Measurements from ENCODE around the gene MRPS22. TPM values are rescaled to one million over a fixed set of nuclear protein-coding genes. Genes with fewer than 3 reads are reported as not detected.

The MRPS22 gene
- polyA plus RNA-seq, 3 donors: 19.2 to 43.2 (median 39.0) TPM

GRCh38 chr3:139306078-139306477 is 37.7 kb upstream of the MRPS22 start:
- H3K27me3 ChIP-seq (ENCODE audit: control insufficient read depth in 2 of 2, insufficient read depth in 2 of 2, low read length in 2 of 2): no peaks in the 10 kb centered on the region
- no peak for TF ChIP-seq CTCF (IDR thresholded peaks at IDR 0.05)

GRCh38 chr3:139307072-139307491 is 36.7 kb upstream of the MRPS22 start:
- Histone ChIP-seq H2AFZ (ENCODE audit: insufficient read depth, low read depth, low read length, poor library complexity, severe bottlenecking) (no peak overlapping the region), H3K4me2 (replicated peaks; ENCODE audit: extremely low read depth, low read length, poor library complexity, severe bottlenecking) (no peak overlapping the region), H3K27ac (ENCODE audit: low read depth in 1 of 2, low read length in 2 of 2) (no peak overlapping the region), H3K9me3 (replicated peaks in 1 of 2; ENCODE audit: control insufficient read depth in 1 of 2, insufficient read depth in 1 of 2, low read length in 2 of 2) (no peaks in the 10 kb centered on the region), H3K79me2 (ENCODE audit: insufficient read depth, low read length) (no peaks in the 10 kb centered on the region), H3K4me1 (ENCODE audit: control insufficient read depth in 1 of 2, insufficient read depth in 2 of 2, low read length in 2 of 2) (no peaks in the 10 kb centered on the region), H4K20me1 (ENCODE audit: insufficient read depth, low read length) (no peaks in the 10 kb centered on the region), H3K36me3 (replicated peaks in 1 of 2; ENCODE audit: control insufficient read depth in 1 of 2, insufficient read depth in 2 of 2, low read length in 2 of 2) (no peaks in the 10 kb centered on the region), H3K4me3 (replicated peaks in 1 of 3; ENCODE audit: low read depth in 2 of 3, low read length in 3 of 3) (no peak overlapping the region), H3K9ac (ENCODE audit: insufficient read depth, low read length, poor library complexity, severe bottlenecking) (no peak overlapping the region), H3K27me3 (ENCODE audit: control insufficient read depth in 2 of 2, insufficient read depth in 2 of 2, low read length in 2 of 2) (no peaks in the 10 kb centered on the region)
- DNase-seq: no peak
- no peak for TF ChIP-seq CTCF (IDR thresholded peaks at IDR 0.05)
- 100% methylated on average over 1 of the region's 1 CpG for WGBS (ENCODE audit: insufficient coverage)
- Mint-ChIP-seq H3K9me3 (peaks cover 0 to 1% (median 0%) of the 10 kb centered on the region in 7 donors), H3K4me1 (no peaks in the 10 kb centered on the region), H3K36me3 (no peaks in the 10 kb centered on the region), H3K4me3 (no peak overlapping the region), H3K27ac (no peak overlapping the region), H3K27me3 (ENCODE audit: low read depth in 3 of 3) (peaks cover 0 to 5% (median 4%) of the 10 kb centered on the region in 3 donors)
- intact Hi-C loops (cut with micrococcal nuclease): no loop called here

More at GRCh38 chr3:139306078-139306477, 37.7 kb upstream of the MRPS22 start:
- intact Hi-C loops (cut with micrococcal nuclease): no loop called here
- H3K27me3 Mint-ChIP-seq (ENCODE audit: low read depth in 3 of 3): peaks cover 0 to 5% (median 3%) of the 10 kb centered on the region in 3 donors
- no peak for DNase-seq
- H3K4me3 Mint-ChIP-seq: no peak overlapping the region
- no peaks in the 10 kb centered on the region for H3K79me2 ChIP-seq (ENCODE audit: insufficient read depth, low read length)
- H3K4me1 Mint-ChIP-seq: no peaks in the 10 kb centered on the region
- H3K9me3 Mint-ChIP-seq: peaks cover 0 to 1% (median 0%) of the 10 kb centered on the region in 7 donors
- H3K9ac ChIP-seq (ENCODE audit: insufficient read depth, low read length, poor library complexity, severe bottlenecking): no peak overlapping the region
- H3K36me3 ChIP-seq (replicated peaks in 1 of 2; ENCODE audit: control insufficient read depth in 1 of 2, insufficient read depth in 2 of 2, low read length in 2 of 2): no peaks in the 10 kb centered on the region
- no peak overlapping the region for H3K27ac Mint-ChIP-seq
- H4K20me1 ChIP-seq (ENCODE audit: insufficient read depth, low read length): no peaks in the 10 kb centered on the region
- WGBS (ENCODE audit: insufficient coverage): 93% methylated on average over 2 of the region's 2 CpGs
- H3K27ac ChIP-seq (ENCODE audit: low read depth in 1 of 2, low read length in 2 of 2): no peak overlapping the region
- H3K4me1 ChIP-seq (ENCODE audit: control insufficient read depth in 1 of 2, insufficient read depth in 2 of 2, low read length in 2 of 2): no peaks in the 10 kb centered on the region
- H3K9me3 ChIP-seq (replicated peaks in 1 of 2; ENCODE audit: control insufficient read depth in 1 of 2, insufficient read depth in 1 of 2, low read length in 2 of 2): no peaks in the 10 kb centered on the region
- H3K4me2 ChIP-seq (replicated peaks; ENCODE audit: extremely low read depth, low read length, poor library complexity, severe bottlenecking): no peak overlapping the region
- no peak overlapping the region for H3K4me3 ChIP-seq (replicated peaks in 1 of 3; ENCODE audit: low read depth in 2 of 3, low read length in 3 of 3)
- H2AFZ ChIP-seq (ENCODE audit: insufficient read depth, low read depth, low read length, poor library complexity, severe bottlenecking): no peak overlapping the region
- H3K36me3 Mint-ChIP-seq: no peaks in the 10 kb centered on the region

Measured in CD14-positive monocyte (primary cell).